GM12878 (cell line): Measurements from ENCODE around the gene ZNF554. TPM values are rescaled to one million over a fixed set of nuclear protein-coding genes. Genes with fewer than 3 reads are reported as not detected.

ENCODE experiments used
- CBX5 ChIP-seq: sonication (generic); IDR thresholded peaks from 2 replicates; pipeline ENCODE4 v1.6.1; 2016; ENCODE audit warnings: low read depth, moderate library complexity, mild to moderate bottlenecking, inconsistent platforms
- CEBPZ ChIP-seq: fragments of 150-350 bp; IDR thresholded peaks from 2 replicates; pipeline ENCODE4 v1.6.1; 2016; ENCODE audit warnings: low read depth, low read length
- E4F1 ChIP-seq: fragments of 450-650 bp; IDR thresholded peaks from 2 replicates; pipeline ENCODE4 v1.6.1; 2018; ENCODE audit warnings: borderline replicate concordance, mild to moderate bottlenecking; ENCODE audit not compliant: partially characterized antibody
- EED ChIP-seq: sonication (generic); IDR thresholded peaks from 2 replicates; pipeline ENCODE4 v1.6.1; 2016; ENCODE audit warnings: antibody characterized with exemption, low read depth
- EGR1 ChIP-seq, 2 experiments: IDR thresholded peaks; 1 replicate in 1 of 2; 2 replicates in 1 of 2; pipeline ENCODE4 v1.6.1; 2011 to 2012; ENCODE audit warnings: low read depth in 2 of 2, low read length in 2 of 2, borderline replicate concordance in 1 of 2, mild to moderate bottlenecking in 1 of 2, moderate library complexity in 1 of 2
- EZH2 ChIP-seq: IDR thresholded peaks from 2 replicates; pipeline ENCODE4 v1.6.1; 2012; ENCODE audit warnings: low read depth, mild to moderate bottlenecking, control low read depth, inconsistent platforms, low read length, borderline replicate concordance; ENCODE audit not compliant: control insufficient read depth
- HCFC1 ChIP-seq: fragments of 150-350 bp; IDR thresholded peaks from 2 replicates; pipeline ENCODE4 v1.6.1; 2014; ENCODE audit warnings: low read length
- HDGF ChIP-seq: fragments of 450-650 bp; IDR thresholded peaks from 2 replicates; pipeline ENCODE4 v1.6.1; 2016; ENCODE audit warnings: antibody characterized with exemption
- KDM1A ChIP-seq: fragments of 200-600 bp; sonication (generic); IDR thresholded peaks from 2 replicates; pipeline ENCODE4 v1.6.1; 2016; ENCODE audit warnings: borderline replicate concordance
- MTA3 ChIP-seq: IDR thresholded peaks from 2 replicates; pipeline ENCODE4 v1.6.1; 2012; ENCODE audit warnings: low read length, inconsistent platforms, borderline replicate concordance
- MXI1 ChIP-seq: fragments of 150-350 bp; IDR thresholded peaks from 2 replicates; pipeline ENCODE4 v1.6.1; 2011; ENCODE audit warnings: low read depth, mild to moderate bottlenecking, inconsistent platforms, low read length, improper control_type of control experiment
- PAX8 ChIP-seq: fragments of 450-650 bp; IDR thresholded peaks from 2 replicates; pipeline ENCODE4 v1.6.1; 2017; ENCODE audit warnings: mild to moderate bottlenecking, moderate library complexity
- RBBP5 ChIP-seq: fragments of 200-600 bp; sonication (generic); conservative IDR thresholded peaks from 2 replicates; pipeline ENCODE4 v1.6.1; 2016
- RCOR1 ChIP-seq: conservative IDR thresholded peaks from 2 replicates; pipeline ENCODE4 v1.6.1; 2012; ENCODE audit warnings: low read depth, low read length, improper control_type of control experiment
- SMAD1 ChIP-seq: fragments of 450-650 bp; IDR thresholded peaks from 2 replicates; pipeline ENCODE4 v1.6.1; 2018; ENCODE audit warnings: mild to moderate bottlenecking, low read depth; ENCODE audit not compliant: partially characterized antibody
- SMARCA5 ChIP-seq: fragments of 450-650 bp; IDR thresholded peaks from 2 replicates; pipeline ENCODE4 v1.6.1; 2017; ENCODE audit warnings: mild to moderate bottlenecking
- SPI1 ChIP-seq: IDR thresholded peaks from 2 replicates; pipeline ENCODE4 v1.6.1; 2011; ENCODE audit warnings: low read depth, mild to moderate bottlenecking, low read length, moderate library complexity, borderline replicate concordance; ENCODE audit not compliant: insufficient read depth
- TARDBP ChIP-seq: IDR thresholded peaks from 2 replicates; pipeline ENCODE4 v1.6.1; 2016; ENCODE audit warnings: borderline replicate concordance
- YBX1 ChIP-seq: fragments of 450-650 bp; IDR thresholded peaks from 2 replicates; pipeline ENCODE4 v1.6.1; 2016; ENCODE audit warnings: antibody characterized with exemption
- ZBTB11 ChIP-seq: fragments of 450-650 bp; formaldehyde crosslinking; IDR thresholded peaks from 2 replicates; pipeline ENCODE4 v1.5.0; 2022; ENCODE audit warnings: mild to moderate bottlenecking, missing genetic modification characterization
- ZNF217 ChIP-seq: fragments of 450-650 bp; IDR thresholded peaks from 2 replicates; pipeline ENCODE4 v1.6.1; 2017; ENCODE audit warnings: antibody characterized with exemption, mild to moderate bottlenecking
- ZNF622 ChIP-seq: fragments of 450-650 bp; IDR thresholded peaks from 2 replicates; pipeline ENCODE4 v1.6.1; 2017; ENCODE audit warnings: mild to moderate bottlenecking, inconsistent platforms
- polyA plus RNA-seq, 11 experiments: library from polyadenylated mRNA; depleted of rRNA in 4 of 11; unstranded in 6 of 11; stranded (reverse) in 5 of 11; fragments of >200 nt; fragmentation: Nextera tagmentation in 4 of 11; fragmentation: Illumina TruSeq in 1 of 11; extraction: Ambion mirVana in 4 of 11; extraction: Trizol in 1 of 11; gene quantifications; 1 replicate in 1 of 11; 2 replicates in 10 of 11; pipeline versions ENCODE4 v1.2.1 to v1.2.3, GENCODE V29; 2011 to 2016; ENCODE audit warnings: inconsistent platforms in 2 of 11, missing spikeins in 2 of 11, low read depth in 1 of 11
- total RNA-seq, 4 experiments: library from RNA; depleted of rRNA in 3 of 4; stranded (reverse); fragments of >200 nt in 3 of 4; fragmentation: Illumina TruSeq in 1 of 4; extraction: Trizol in 1 of 4; gene quantifications; 2 replicates each; pipeline versions ENCODE4 v1.2.1 to v1.2.3, GENCODE V29; 2013 to 2021

ZNF554 gene
- total and polyA plus RNA-seq, 10 of the 15 experiments (the other 5 are each of a cell fraction or from before 2014, with no cell fraction given) = 0.19 to 2.1 (median 1.4) TPM

GRCh38 chr19:2782936-2783780 is 36.5 kb upstream of the ZNF554 start, which contains the start of gene SGTA (continued):
- TF ChIP-seq PAX8 (no peak), ZNF217 (no peak), E4F1 (peak; percentile 51), SMARCA5 (no peak), MXI1 (peak; percentile 99), SPI1 (peak; percentile 70), YBX1 (no peak), CEBPZ (no peak), SMAD1 (no peak), RCOR1 (0 out of 2 replicates have a peak, but pooled peaks have one; percentile 34), MTA3 (no peak), TARDBP (no peak), RBBP5 (no peak), EZH2 (no peak), HCFC1 (peak; percentile 78), KDM1A (no peak), ZBTB11 (no peak), HDGF (peak; percentile 78), ZNF622 (no peak), EGR1 (IDR thresholded peaks at IDR 0.05; ENCODE audit: borderline replicate concordance in 1 of 2, low read depth in 2 of 2, low read length in 2 of 2) (no peak), CBX5 (no peak), EED (no peak)
